ENCODE data around the gene ARV1.

DNA sequence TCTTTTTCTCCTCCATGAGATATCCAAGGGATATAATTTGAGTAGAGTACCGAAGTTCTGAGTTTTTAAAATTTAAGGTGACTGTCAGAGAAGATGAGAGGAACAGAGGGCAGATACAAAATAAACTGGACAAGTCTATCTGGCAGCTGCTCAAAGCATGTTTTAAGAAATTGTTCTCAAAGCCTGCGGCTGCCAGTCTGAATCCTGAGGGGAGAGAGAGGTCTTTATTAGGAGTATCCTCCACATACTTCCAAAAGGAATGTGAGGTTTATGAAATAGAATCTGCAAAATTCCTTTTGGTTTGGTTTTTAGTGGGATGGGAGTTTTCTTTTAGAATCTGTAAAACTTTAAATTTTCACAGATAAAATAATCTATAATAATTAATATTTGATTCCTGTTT, 41.5 kb upstream of the ARV1 start:
- TF ChIP-seq, protein P1, sequence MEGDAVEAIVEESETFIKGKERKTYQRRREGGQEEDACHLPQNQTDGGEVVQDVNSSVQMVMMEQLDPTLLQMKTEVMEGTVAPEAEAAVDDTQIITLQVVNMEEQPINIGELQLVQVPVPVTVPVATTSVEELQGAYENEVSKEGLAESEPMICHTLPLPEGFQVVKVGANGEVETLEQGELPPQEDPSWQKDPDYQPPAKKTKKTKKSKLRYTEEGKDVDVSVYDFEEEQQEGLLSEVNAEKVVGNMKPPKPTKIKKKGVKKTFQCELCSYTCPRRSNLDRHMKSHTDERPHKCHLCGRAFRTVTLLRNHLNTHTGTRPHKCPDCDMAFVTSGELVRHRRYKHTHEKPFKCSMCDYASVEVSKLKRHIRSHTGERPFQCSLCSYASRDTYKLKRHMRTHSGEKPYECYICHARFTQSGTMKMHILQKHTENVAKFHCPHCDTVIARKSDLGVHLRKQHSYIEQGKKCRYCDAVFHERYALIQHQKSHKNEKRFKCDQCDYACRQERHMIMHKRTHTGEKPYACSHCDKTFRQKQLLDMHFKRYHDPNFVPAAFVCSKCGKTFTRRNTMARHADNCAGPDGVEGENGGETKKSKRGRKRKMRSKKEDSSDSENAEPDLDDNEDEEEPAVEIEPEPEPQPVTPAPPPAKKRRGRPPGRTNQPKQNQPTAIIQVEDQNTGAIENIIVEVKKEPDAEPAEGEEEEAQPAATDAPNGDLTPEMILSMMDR (IDR thresholded peaks at IDR 0.05; ENCODE audit: poor library complexity, severe bottlenecking), result no peak
- no peak for TF ChIP-seq POLR2AphosphoS5 (IDR thresholded peaks at IDR 0.05)
- TF ChIP-seq RAD21 (conservative IDR thresholded peaks at IDR 0.05), result no peak
- no peak for TF ChIP-seq TAF1 (IDR thresholded peaks at IDR 0.05; ENCODE audit: low read depth)
- no peak for TF ChIP-seq EP300 (conservative IDR thresholded peaks at IDR 0.05; ENCODE audit: poor library complexity, severe bottlenecking)
- no peak for TF ChIP-seq EZH2 (IDR thresholded peaks at IDR 0.05; ENCODE audit: borderline replicate concordance, insufficient read depth, low read length, poor library complexity, severe bottlenecking)
- no peak for TF ChIP-seq SMC3 (conservative IDR thresholded peaks at IDR 0.05; ENCODE audit: poor library complexity)
- TF ChIP-seq, protein P2, sequence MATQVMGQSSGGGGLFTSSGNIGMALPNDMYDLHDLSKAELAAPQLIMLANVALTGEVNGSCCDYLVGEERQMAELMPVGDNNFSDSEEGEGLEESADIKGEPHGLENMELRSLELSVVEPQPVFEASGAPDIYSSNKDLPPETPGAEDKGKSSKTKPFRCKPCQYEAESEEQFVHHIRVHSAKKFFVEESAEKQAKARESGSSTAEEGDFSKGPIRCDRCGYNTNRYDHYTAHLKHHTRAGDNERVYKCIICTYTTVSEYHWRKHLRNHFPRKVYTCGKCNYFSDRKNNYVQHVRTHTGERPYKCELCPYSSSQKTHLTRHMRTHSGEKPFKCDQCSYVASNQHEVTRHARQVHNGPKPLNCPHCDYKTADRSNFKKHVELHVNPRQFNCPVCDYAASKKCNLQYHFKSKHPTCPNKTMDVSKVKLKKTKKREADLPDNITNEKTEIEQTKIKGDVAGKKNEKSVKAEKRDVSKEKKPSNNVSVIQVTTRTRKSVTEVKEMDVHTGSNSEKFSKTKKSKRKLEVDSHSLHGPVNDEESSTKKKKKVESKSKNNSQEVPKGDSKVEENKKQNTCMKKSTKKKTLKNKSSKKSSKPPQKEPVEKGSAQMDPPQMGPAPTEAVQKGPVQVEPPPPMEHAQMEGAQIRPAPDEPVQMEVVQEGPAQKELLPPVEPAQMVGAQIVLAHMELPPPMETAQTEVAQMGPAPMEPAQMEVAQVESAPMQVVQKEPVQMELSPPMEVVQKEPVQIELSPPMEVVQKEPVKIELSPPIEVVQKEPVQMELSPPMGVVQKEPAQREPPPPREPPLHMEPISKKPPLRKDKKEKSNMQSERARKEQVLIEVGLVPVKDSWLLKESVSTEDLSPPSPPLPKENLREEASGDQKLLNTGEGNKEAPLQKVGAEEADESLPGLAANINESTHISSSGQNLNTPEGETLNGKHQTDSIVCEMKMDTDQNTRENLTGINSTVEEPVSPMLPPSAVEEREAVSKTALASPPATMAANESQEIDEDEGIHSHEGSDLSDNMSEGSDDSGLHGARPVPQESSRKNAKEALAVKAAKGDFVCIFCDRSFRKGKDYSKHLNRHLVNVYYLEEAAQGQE (IDR thresholded peaks at IDR 0.05; ENCODE audit: borderline replicate concordance), result no peak
